ENCODE data around the gene DTHD1.

GRCh38 chr4:36286481-36286871, 5.1 kb downstream of the DTHD1 start:
- TF ChIP-seq CTCF (conservative IDR thresholded peaks at IDR 0.05; ENCODE audit: low read depth, low read length) (no peak), EZH2 (IDR thresholded peaks at IDR 0.05; ENCODE audit: borderline replicate concordance, low read depth, low read length, poor library complexity, severe bottlenecking) (no peak)

All from A673 (cell line).